HEK293T (cell line): ENCODE results near the gene ACTG2.

ENCODE experiments used
- CTCF ChIA-PET: fragments of 350-600 bp; formaldehyde crosslinking; extraction: SDS; loops from one replicate; lab custom pipeline; 2021; ENCODE audit warnings: antibody characterized with exemption, inconsistent platforms; lab: Yijun Ruan, JAX
- POLR2A ChIA-PET: fragments of 350-600 bp; formaldehyde crosslinking; extraction: SDS; loops from one replicate; lab custom pipeline; 2020; ENCODE audit warnings: antibody characterized with exemption, inconsistent platforms; lab: Yijun Ruan, JAX
- DNase-seq: peaks from one replicate; pipeline ENCODE4 v3.0.0; 2012; ENCODE audit warnings: mixed read lengths; ENCODE audit errors: extremely low spot score
- ARNT ChIP-seq: fragments of 450-650 bp; IDR thresholded peaks from 2 replicates; pipeline ENCODE4 v1.6.1; 2017; ENCODE audit warnings: mild to moderate bottlenecking
- BHLHE40 ChIP-seq: fragments of 450-650 bp; IDR thresholded peaks from 2 replicates; pipeline ENCODE4 v1.6.1; 2016; ENCODE audit warnings: mild to moderate bottlenecking, moderate library complexity, borderline replicate concordance
- CTBP1 ChIP-seq: fragments of 450-650 bp; IDR thresholded peaks from 2 replicates; pipeline ENCODE4 v1.6.1; 2016; ENCODE audit warnings: borderline replicate concordance
- ELF4 ChIP-seq: fragments of 450-650 bp; IDR thresholded peaks from 2 replicates; pipeline ENCODE4 v1.6.1; 2017; ENCODE audit warnings: antibody characterized with exemption
- FOXA1 ChIP-seq: fragments of 450-650 bp; IDR thresholded peaks from 2 replicates; pipeline ENCODE4 v1.6.1; 2016; ENCODE audit warnings: mild to moderate bottlenecking
- FOXK2 ChIP-seq: fragments of 450-650 bp; IDR thresholded peaks from 2 replicates; pipeline ENCODE4 v1.6.1; 2016; ENCODE audit warnings: mild to moderate bottlenecking
- FOXM1 ChIP-seq: fragments of 450-650 bp; IDR thresholded peaks from 2 replicates; pipeline ENCODE4 v1.6.1; 2017; ENCODE audit warnings: mild to moderate bottlenecking, borderline replicate concordance
- HDGF ChIP-seq: fragments of 450-650 bp; IDR thresholded peaks from 2 replicates; pipeline ENCODE4 v1.6.1; 2017; ENCODE audit warnings: antibody characterized with exemption, borderline replicate concordance
- L3MBTL2 ChIP-seq: fragments of 450-650 bp; conservative IDR thresholded peaks from 2 replicates; pipeline ENCODE4 v1.6.1; 2016; ENCODE audit warnings: mild to moderate bottlenecking
- LEF1 ChIP-seq: fragments of 450-650 bp; IDR thresholded peaks from 2 replicates; pipeline ENCODE4 v1.6.1; 2017; ENCODE audit warnings: mild to moderate bottlenecking, borderline replicate concordance
- NFRKB ChIP-seq: fragments of 450-650 bp; IDR thresholded peaks from 2 replicates; pipeline ENCODE4 v1.6.1; 2016; ENCODE audit warnings: mild to moderate bottlenecking, moderate library complexity
- PKNOX1 ChIP-seq: fragments of 450-650 bp; IDR thresholded peaks from 2 replicates; pipeline ENCODE4 v1.6.1; 2016
- SP1 ChIP-seq: fragments of 450-650 bp; IDR thresholded peaks from 2 replicates; pipeline ENCODE4 v1.6.1; 2017
- SUZ12 ChIP-seq: fragments of 450-650 bp; IDR thresholded peaks from 2 replicates; pipeline ENCODE4 v1.6.1; 2016; ENCODE audit warnings: mild to moderate bottlenecking
- TARDBP ChIP-seq: fragments of 450-650 bp; IDR thresholded peaks from 2 replicates; pipeline ENCODE4 v1.6.1; 2016
- ZNF384 ChIP-seq: fragments of 450-650 bp; IDR thresholded peaks from 2 replicates; pipeline ENCODE4 v1.6.1; 2016

Gene ACTG2

GRCh38 chr2:73892631-73893329 lies at the start of gene ACTG2:
Gene ACTG2 (plus strand): TSS chr2:73893008. CDS start chr2:73901312, 8,304 bp downstream.
- CTCF ChIA-PET: no interaction called here
- no peak for TF ChIP-seq SUZ12
- no peak for TF ChIP-seq ZNF384
- TF ChIP-seq PKNOX1: no peak
- TF ChIP-seq FOXM1: no peak
- TF ChIP-seq CTBP1: no peak
- no peak for TF ChIP-seq ARNT
- TF ChIP-seq L3MBTL2: no peak
- TF ChIP-seq FOXA1: no peak
- no peak for TF ChIP-seq TARDBP
- POLR2A ChIA-PET: interaction anchor here (1.3 kb wide), 2 partner anchors 34 to 64 kb away, joined by 3 read pairs; partner anchors contain the start of genes DGUOK and STAMBP
- DNase-seq: no peak

GRCh38 chr2:73844087-73844486 lies 48.7 kb upstream of the ACTG2 start:
- TF ChIP-seq L3MBTL2 (no peak), FOXK2 (no peak), HDGF (no peak), TARDBP (no peak), ARNT (no peak), SUZ12 (no peak), NFRKB (no peak)
- ChIA-PET CTCF (no interaction called here), POLR2A (no interaction called here)
- no peak for DNase-seq

- ChIA-PET POLR2A (no interaction called here), CTCF (no interaction called here)
- DNase-seq: no peak
- no peak for TF ChIP-seq PKNOX1
- no peak for TF ChIP-seq LEF1
- no peak for TF ChIP-seq NFRKB
- no peak for TF ChIP-seq FOXM1
These were observed 42.8 kb upstream of the ACTG2 start for GRCh38 chr2:73850009-73850408.

GRCh38 chr2:73851274-73851673 lies 41.5 kb upstream of the ACTG2 start:
- peak; percentile 20 for DNase-seq
- ChIA-PET CTCF (no interaction called here), POLR2A (no interaction called here)
- TF ChIP-seq L3MBTL2 (no peak), SP1 (no peak), FOXA1 (no peak), CTBP1 (no peak), SUZ12 (no peak), FOXM1 (no peak), ZNF384 (no peak), LEF1 (no peak), BHLHE40 (no peak), HDGF (no peak)

- DNase-seq: no peak
- CTCF ChIA-PET: no interaction called here
- POLR2A ChIA-PET: no interaction called here
- TF ChIP-seq ARNT: no peak
- no peak for TF ChIP-seq LEF1
- no peak for TF ChIP-seq L3MBTL2
These were observed 40.8 kb upstream of the ACTG2 start for GRCh38 chr2:73852020-73852419.

GRCh38 chr2:73855526-73855925 lies 37.3 kb upstream of the ACTG2 start:
- TF ChIP-seq ARNT (no peak), NFRKB (no peak), ELF4 (no peak), CTBP1 (no peak), BHLHE40 (no peak), SP1 (no peak), L3MBTL2 (no peak)
- CTCF ChIA-PET: interaction anchor here (0.8 kb wide), 1 partner anchor 32 kb away, joined by 6 read pairs; no protein-coding TSS in a partner anchor
- POLR2A ChIA-PET: no interaction called here
- DNase-seq: no peak

GRCh38 chr2:73856214-73856613 lies 36.6 kb upstream of the ACTG2 start:
- ChIA-PET CTCF (interaction anchor here (0.5 kb wide), 1 partner anchor 102 kb away, joined by 3 read pairs; no protein-coding TSS in a partner anchor), POLR2A (no interaction called here)
- no peak for DNase-seq
- TF ChIP-seq HDGF: no peak
- no peak for TF ChIP-seq L3MBTL2
- no peak for TF ChIP-seq LEF1
- no peak for TF ChIP-seq BHLHE40
- TF ChIP-seq FOXA1: no peak
- TF ChIP-seq CTBP1: no peak
- no peak for TF ChIP-seq SP1
- no peak for TF ChIP-seq NFRKB
